CD8-positive, alpha-beta memory T cell (primary cell): ENCODE data around the gene CIB1. TPM values are rescaled to one million over a fixed set of nuclear protein-coding genes. Genes with fewer than 3 reads are reported as not detected.

ENCODE experiments used
- CTCF ChIA-PET: fragments of 350-600 bp; sonication (Branson Sonifier 250); formaldehyde crosslinking; loops from one replicate; lab custom pipeline; 2021; ENCODE audit warnings: antibody characterized with exemption; lab: Charles Lee
- POLR2A ChIA-PET: fragments of 350-600 bp; sonication (Branson Sonifier 250); formaldehyde crosslinking; loops from one replicate; lab custom pipeline; 2021; ENCODE audit warnings: antibody characterized with exemption; lab: Charles Lee
- DNase-seq, 5 donors: peaks; one replicate each; pipeline versions ENCODE4 v3.0.0 to v3.0.0-alpha.2; 2020 to 2022; ENCODE audit warnings: mixed read lengths in 1 of 5
- H3K27ac ChIP-seq: one replicate; pipeline ENCODE4 v1.7.0; 2013; ENCODE audit warnings: low read depth, mild to moderate bottlenecking, low read length, moderate library complexity
- H3K27me3 ChIP-seq: 2 replicates; pipeline ENCODE4 v1.7.0; 2013; ENCODE audit warnings: low read length, mild to moderate bottlenecking; ENCODE audit not compliant: insufficient read depth, poor library complexity, severe bottlenecking
- H3K36me3 ChIP-seq: 2 replicates; pipeline ENCODE4 v1.7.0; 2013; ENCODE audit warnings: mild to moderate bottlenecking, low read length, moderate library complexity; ENCODE audit not compliant: insufficient read depth
- H3K4me1 ChIP-seq: 2 replicates; pipeline ENCODE4 v1.7.0; 2013; ENCODE audit warnings: mild to moderate bottlenecking, low read length, moderate library complexity; ENCODE audit not compliant: insufficient read depth
- H3K4me3 ChIP-seq: 2 replicates; pipeline ENCODE4 v1.7.0; 2013; ENCODE audit warnings: mild to moderate bottlenecking, low read length
- H3K9me3 ChIP-seq: 2 replicates; pipeline ENCODE4 v1.7.0; 2013; ENCODE audit warnings: mild to moderate bottlenecking, low read length
- H3K27ac Mint-ChIP-seq, 8 donors: one replicate each; pipeline ENCODE4 v1.8.0; 2020 to 2021; ENCODE audit warnings: mixed read lengths in 8 of 8, mild to moderate bottlenecking in 6 of 8, inconsistent platforms in 3 of 8, moderate library complexity in 3 of 8
- H3K27me3 Mint-ChIP-seq, 2 donors: one replicate each; pipeline ENCODE4 v1.8.0; 2020 to 2021; ENCODE audit warnings: mixed read lengths in 2 of 2, mild to moderate bottlenecking in 1 of 2, moderate library complexity in 1 of 2
- H3K36me3 Mint-ChIP-seq, 3 donors: one replicate each; pipeline ENCODE4 v1.8.0; 2020 to 2021; ENCODE audit warnings: mixed read lengths in 3 of 3, inconsistent platforms in 1 of 3, mild to moderate bottlenecking in 1 of 3
- H3K4me1 Mint-ChIP-seq, 3 donors: one replicate each; pipeline ENCODE4 v1.8.0; 2020 to 2021; ENCODE audit warnings: mixed read lengths in 3 of 3, inconsistent platforms in 1 of 3, mild to moderate bottlenecking in 1 of 3
- H3K4me3 Mint-ChIP-seq, 7 donors: one replicate each; pipeline ENCODE4 v1.8.0; 2020 to 2021; ENCODE audit warnings: mixed read lengths in 7 of 7, mild to moderate bottlenecking in 6 of 7, moderate library complexity in 4 of 7, inconsistent platforms in 2 of 7
- H3K9me3 Mint-ChIP-seq, 5 donors: one replicate each; pipeline ENCODE4 v1.8.0; 2020 to 2022; ENCODE audit warnings: mixed read lengths in 5 of 5, mild to moderate bottlenecking in 3 of 5, moderate library complexity in 2 of 5, inconsistent platforms in 1 of 5
- polyA plus RNA-seq: library from polyadenylated mRNA; unstranded; fragments of 300-500 nt; fragmentation: Illumina TruSeq; gene quantifications from one replicate; pipeline ENCODE4 v1.2.3, GENCODE V29; 2021
- total RNA-seq, 2 experiments: library from RNA; stranded (reverse); gene quantifications; one replicate each; pipeline ENCODE4 v1.2.3, GENCODE V29; 2021

Gene CIB1
- total and polyA plus RNA-seq, 3 experiments from 2014 or later = 162 to 251 (median 166) TPM

GRCh38 chr15:90230071-90230494 lies 3.7 kb downstream of the CIB1 start:
- Histone ChIP-seq H3K4me1 (peaks cover 50% of the 10 kb centered on the region), H3K27ac (peak overlapping the region; percentile 92), H3K9me3 (no peaks in the 10 kb centered on the region), H3K36me3 (peaks cover 31% of the 10 kb centered on the region), H3K27me3 (no peaks in the 10 kb centered on the region), H3K4me3 (peak overlapping the region; percentile 55)
- peak overlapping the region; percentile 96 to 100 (median 100) for H3K27ac Mint-ChIP-seq
- peaks cover 8 to 61% (median 14%) of the 10 kb centered on the region in 3 donors for H3K36me3 Mint-ChIP-seq
- ChIA-PET CTCF (interaction anchor here (1.5 to 2.2 kb wide), 3 partner anchors 12 to 36 kb away, joined by 6 to 9 read pairs (median 9); partner anchors contain the start of genes NGRN and SEMA4B), POLR2A (interaction anchor here (2.1 to 5.0 kb wide), 2 partner anchors 29 to 36 kb away, joined by 12 to 39 read pairs; partner anchors contain the start of genes NGRN and SEMA4B)
- no peaks in the 10 kb centered on the region for H3K9me3 Mint-ChIP-seq
- H3K4me1 Mint-ChIP-seq = peaks cover 49 to 56% (median 52%) of the 10 kb centered on the region in 3 donors
- peak overlapping the region; percentile 13 to 98 (median 90) for H3K4me3 Mint-ChIP-seq
- peaks cover 0 to 1% of the 10 kb centered on the region in 2 donors for H3K27me3 Mint-ChIP-seq
- no peak for DNase-seq

GRCh38 chr15:90228960-90229359 lies 4.8 kb downstream of the CIB1 start:
- no peak for DNase-seq
- H3K27me3 Mint-ChIP-seq = peaks cover 0 to 1% of the 10 kb centered on the region in 2 donors

GRCh38 chr15:90227816-90228772 lies 5.6 kb downstream of the CIB1 start:
- ChIA-PET POLR2A (interaction anchor here (0.6 kb wide), 1 partner anchor 38 kb away, joined by 3 read pairs; no protein-coding TSS in a partner anchor), CTCF (interaction anchor here (1.0 kb wide), 1 partner anchor 9 kb away, joined by 3 read pairs; no protein-coding TSS in a partner anchor)
- H3K4me1 ChIP-seq = peaks cover 43% of the 10 kb centered on the region
- peaks cover 0 to 1% of the 10 kb centered on the region in 2 donors for H3K27me3 Mint-ChIP-seq
- H3K36me3 ChIP-seq = peaks cover 31% of the 10 kb centered on the region
- peaks cover 39 to 46% (median 43%) of the 10 kb centered on the region in 3 donors for H3K4me1 Mint-ChIP-seq
- no peak for DNase-seq
- no peaks in the 10 kb centered on the region for H3K27me3 ChIP-seq
- H3K27ac ChIP-seq = no peak overlapping the region
- H3K9me3 ChIP-seq = no peaks in the 10 kb centered on the region
- H3K36me3 Mint-ChIP-seq = peaks cover 8 to 68% (median 14%) of the 10 kb centered on the region in 3 donors
- no peaks in the 10 kb centered on the region for H3K9me3 Mint-ChIP-seq
- peak overlapping the region in 7 of 8 donors; percentile 42 to 100 (median 98) for H3K27ac Mint-ChIP-seq
- H3K4me3 ChIP-seq = no peak overlapping the region
- peak overlapping the region in 1 of 7 donors; percentile 18 for H3K4me3 Mint-ChIP-seq

More at GRCh38 chr15:90228960-90229359, 4.8 kb downstream of the CIB1 start:
- Mint-ChIP-seq H3K4me1 (peaks cover 39 to 46% (median 44%) of the 10 kb centered on the region in 3 donors), H3K36me3 (peaks cover 8 to 66% (median 14%) of the 10 kb centered on the region in 3 donors), H3K9me3 (no peaks in the 10 kb centered on the region), H3K27ac (peak overlapping the region; percentile 59 to 100 (median 99)), H3K4me3 (peak overlapping the region in 1 of 7 donors; percentile 40)
- Histone ChIP-seq H3K4me3 (no peak overlapping the region), H3K9me3 (no peaks in the 10 kb centered on the region), H3K27me3 (no peaks in the 10 kb centered on the region), H3K36me3 (peaks cover 31% of the 10 kb centered on the region), H3K27ac (no peak overlapping the region), H3K4me1 (peaks cover 43% of the 10 kb centered on the region)
- ChIA-PET POLR2A (interaction anchor here (0.5 to 0.6 kb wide), 2 partner anchors 9 to 37 kb away, joined by 3 to 4 read pairs; no protein-coding TSS in a partner anchor), CTCF (no interaction called here)

GRCh38 chr15:90227336-90227735 lies 6.4 kb downstream of the CIB1 start:
- H3K4me1 ChIP-seq = peaks cover 37% of the 10 kb centered on the region
- Mint-ChIP-seq H3K4me1 (peaks cover 33 to 38% (median 37%) of the 10 kb centered on the region in 3 donors), H3K9me3 (no peaks in the 10 kb centered on the region), H3K27ac (peak overlapping the region in 5 of 8 donors; percentile 56 to 82 (median 66)), H3K36me3 (peaks cover 8 to 67% (median 13%) of the 10 kb centered on the region in 3 donors), H3K27me3 (no peaks in the 10 kb centered on the region), H3K4me3 (no peak overlapping the region)
- no peak overlapping the region for H3K27ac ChIP-seq
- ChIA-PET POLR2A (no interaction called here), CTCF (interaction anchor here (1.0 kb wide), 1 partner anchor 8 kb away, joined by 3 read pairs; no protein-coding TSS in a partner anchor)
- no peaks in the 10 kb centered on the region for H3K9me3 ChIP-seq
- no peak for DNase-seq
- H3K27me3 ChIP-seq = no peaks in the 10 kb centered on the region
- no peak overlapping the region for H3K4me3 ChIP-seq
- peaks cover 31% of the 10 kb centered on the region for H3K36me3 ChIP-seq

- Mint-ChIP-seq H3K36me3 (peaks cover 0 to 61% (median 5%) of the 10 kb centered on the region in 3 donors), H3K27me3 (no peaks in the 10 kb centered on the region), H3K9me3 (no peaks in the 10 kb centered on the region), H3K27ac (peak overlapping the region in 5 of 8 donors; percentile 33 to 79 (median 35)), H3K4me1 (peaks cover 17 to 21% (median 20%) of the 10 kb centered on the region in 3 donors), H3K4me3 (no peak overlapping the region)
- Histone ChIP-seq H3K36me3 (peaks cover 31% of the 10 kb centered on the region), H3K27me3 (no peaks in the 10 kb centered on the region), H3K4me3 (no peak overlapping the region), H3K9me3 (no peaks in the 10 kb centered on the region), H3K27ac (no peak overlapping the region), H3K4me1 (peaks cover 21% of the 10 kb centered on the region)
- DNase-seq = no peak
- CTCF ChIA-PET = interaction anchor here (0.9 kb wide), 1 partner anchor 13 kb away, joined by 4 read pairs; no protein-coding TSS in a partner anchor
- POLR2A ChIA-PET = no interaction called here
Observed at GRCh38 chr15:90225504-90226234, 8.1 kb downstream of the CIB1 start.

GRCh38 chr15:90225047-90225446 lies 8.7 kb downstream of the CIB1 start:
- Mint-ChIP-seq H3K27ac (no peak overlapping the region), H3K4me3 (no peak overlapping the region), H3K36me3 (peaks cover 0 to 55% (median 5%) of the 10 kb centered on the region in 3 donors), H3K4me1 (peaks cover 11 to 15% (median 14%) of the 10 kb centered on the region in 3 donors), H3K27me3 (no peaks in the 10 kb centered on the region), H3K9me3 (no peaks in the 10 kb centered on the region)
- H3K36me3 ChIP-seq = peaks cover 26% of the 10 kb centered on the region
- DNase-seq = no peak
- no peak overlapping the region for H3K4me3 ChIP-seq
- CTCF ChIA-PET = interaction anchor here (0.9 kb wide), 1 partner anchor 14 kb away, joined by 4 read pairs; no protein-coding TSS in a partner anchor
- no peak overlapping the region for H3K27ac ChIP-seq
- peaks cover 15% of the 10 kb centered on the region for H3K4me1 ChIP-seq
- H3K9me3 ChIP-seq = no peaks in the 10 kb centered on the region
- H3K27me3 ChIP-seq = no peaks in the 10 kb centered on the region
- POLR2A ChIA-PET = no interaction called here

- H3K27me3 Mint-ChIP-seq = no peaks in the 10 kb centered on the region
- peaks cover 0 to 47% (median 5%) of the 10 kb centered on the region in 3 donors for H3K36me3 Mint-ChIP-seq
Observed at GRCh38 chr15:90223441-90224165, 10.1 kb downstream of the CIB1 start.

More at GRCh38 chr15:90223441-90224165, 10.1 kb downstream of the CIB1 start:
- POLR2A ChIA-PET = no interaction called here
- peaks cover 11% of the 10 kb centered on the region for H3K36me3 ChIP-seq
- H3K27me3 ChIP-seq = no peaks in the 10 kb centered on the region
- H3K27ac ChIP-seq = no peak overlapping the region
- Mint-ChIP-seq H3K4me3 (no peak overlapping the region), H3K4me1 (peaks cover 6 to 8% (median 8%) of the 10 kb centered on the region in 3 donors), H3K9me3 (no peaks in the 10 kb centered on the region), H3K27ac (peak overlapping the region in 1 of 8 donors; percentile 48)
- H3K4me1 ChIP-seq = peaks cover under 1% of the 10 kb centered on the region
- no peak for DNase-seq
- H3K9me3 ChIP-seq = no peaks in the 10 kb centered on the region
- no peak overlapping the region for H3K4me3 ChIP-seq
- CTCF ChIA-PET = no interaction called here
